Glutamatergic neuron (in vitro differentiated cells): Measurements from ENCODE around the gene PPT1. TPM values are rescaled to one million over a fixed set of nuclear protein-coding genes. Genes with fewer than 3 reads are reported as not detected.
A peak's percentile ranks its signal among the peaks of the same experiment; 100 is the strongest.

Source experiments
- DNase-seq: peaks from one replicate; pipeline ENCODE4 v3.0.0; 2022
- H3K27ac Mint-ChIP-seq: one replicate; pipeline ENCODE4 v1.8.0; 2020; ENCODE audit warnings: mild to moderate bottlenecking, mixed read lengths, inconsistent platforms; ENCODE audit not compliant: unreplicated experiment
- H3K27me3 Mint-ChIP-seq: one replicate; pipeline ENCODE4 v1.8.0; 2020; ENCODE audit warnings: mild to moderate bottlenecking, moderate library complexity, mixed read lengths, inconsistent platforms; ENCODE audit not compliant: unreplicated experiment
- H3K36me3 Mint-ChIP-seq: one replicate; pipeline ENCODE4 v1.8.0; 2020; ENCODE audit warnings: mild to moderate bottlenecking, mixed read lengths, inconsistent platforms; ENCODE audit not compliant: unreplicated experiment
- H3K4me1 Mint-ChIP-seq: one replicate; pipeline ENCODE4 v1.8.0; 2020; ENCODE audit warnings: mild to moderate bottlenecking, low read depth, mixed read lengths, inconsistent platforms; ENCODE audit not compliant: unreplicated experiment
- H3K4me3 Mint-ChIP-seq: one replicate; pipeline ENCODE4 v1.8.0; 2020; ENCODE audit warnings: mild to moderate bottlenecking, mixed read lengths, inconsistent platforms; ENCODE audit not compliant: unreplicated experiment
- H3K9me3 Mint-ChIP-seq: one replicate; pipeline ENCODE4 v1.8.0; 2020; ENCODE audit warnings: mild to moderate bottlenecking, moderate library complexity, mixed read lengths, inconsistent platforms; ENCODE audit not compliant: unreplicated experiment
- total RNA-seq: library from RNA; stranded (reverse); fragmentation: NEBNext Ultra II Directional; extraction: Animal tissue kit (Norgen Biotek cat#: 25700); gene quantifications from one replicate; pipeline ENCODE4 v1.2.1, GENCODE V29; 2021; ENCODE audit not compliant: unreplicated experiment
- TF ChIP-seq, protein P1 (sequence below): fragments of 200-600 bp; sonication (generic); IDR thresholded peaks from one replicate; pipeline ENCODE4 v1.5.0; 2021; ENCODE audit not compliant: partially characterized antibody, unreplicated experiment

The PPT1 gene
- total RNA-seq, 1 donor from 2014 or later, result 32.5 TPM

DNA sequence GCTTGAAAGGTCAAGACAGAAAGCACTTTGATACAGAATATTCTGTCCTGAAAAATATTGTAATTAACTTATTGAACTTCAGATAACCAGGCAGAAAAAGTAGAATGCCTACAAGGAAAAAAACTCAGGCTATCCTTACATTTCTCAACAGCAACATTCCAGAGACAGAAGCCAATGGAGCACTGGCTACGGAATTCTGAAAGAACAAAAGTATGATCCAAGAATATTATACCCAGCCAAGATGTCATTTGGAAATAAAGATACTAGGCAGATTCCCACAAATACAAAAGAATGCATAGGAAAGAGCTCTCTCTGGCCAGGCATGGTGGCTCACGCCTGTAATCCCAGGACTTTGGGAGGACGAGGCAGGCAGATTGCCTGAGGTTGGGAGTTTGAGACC is 5.8 kb upstream of the PPT1 start:
- Mint-ChIP-seq H3K4me3 (no peak overlapping the region), H3K27me3 (no peaks in the 10 kb centered on the region), H3K27ac (no peak overlapping the region), H3K36me3 (no peaks in the 10 kb centered on the region), H3K9me3 (no peaks in the 10 kb centered on the region), H3K4me1 (no peaks in the 10 kb centered on the region)
- TF ChIP-seq, protein P1, sequence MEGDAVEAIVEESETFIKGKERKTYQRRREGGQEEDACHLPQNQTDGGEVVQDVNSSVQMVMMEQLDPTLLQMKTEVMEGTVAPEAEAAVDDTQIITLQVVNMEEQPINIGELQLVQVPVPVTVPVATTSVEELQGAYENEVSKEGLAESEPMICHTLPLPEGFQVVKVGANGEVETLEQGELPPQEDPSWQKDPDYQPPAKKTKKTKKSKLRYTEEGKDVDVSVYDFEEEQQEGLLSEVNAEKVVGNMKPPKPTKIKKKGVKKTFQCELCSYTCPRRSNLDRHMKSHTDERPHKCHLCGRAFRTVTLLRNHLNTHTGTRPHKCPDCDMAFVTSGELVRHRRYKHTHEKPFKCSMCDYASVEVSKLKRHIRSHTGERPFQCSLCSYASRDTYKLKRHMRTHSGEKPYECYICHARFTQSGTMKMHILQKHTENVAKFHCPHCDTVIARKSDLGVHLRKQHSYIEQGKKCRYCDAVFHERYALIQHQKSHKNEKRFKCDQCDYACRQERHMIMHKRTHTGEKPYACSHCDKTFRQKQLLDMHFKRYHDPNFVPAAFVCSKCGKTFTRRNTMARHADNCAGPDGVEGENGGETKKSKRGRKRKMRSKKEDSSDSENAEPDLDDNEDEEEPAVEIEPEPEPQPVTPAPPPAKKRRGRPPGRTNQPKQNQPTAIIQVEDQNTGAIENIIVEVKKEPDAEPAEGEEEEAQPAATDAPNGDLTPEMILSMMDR, result no peak
- DNase-seq, result no peak

DNA sequence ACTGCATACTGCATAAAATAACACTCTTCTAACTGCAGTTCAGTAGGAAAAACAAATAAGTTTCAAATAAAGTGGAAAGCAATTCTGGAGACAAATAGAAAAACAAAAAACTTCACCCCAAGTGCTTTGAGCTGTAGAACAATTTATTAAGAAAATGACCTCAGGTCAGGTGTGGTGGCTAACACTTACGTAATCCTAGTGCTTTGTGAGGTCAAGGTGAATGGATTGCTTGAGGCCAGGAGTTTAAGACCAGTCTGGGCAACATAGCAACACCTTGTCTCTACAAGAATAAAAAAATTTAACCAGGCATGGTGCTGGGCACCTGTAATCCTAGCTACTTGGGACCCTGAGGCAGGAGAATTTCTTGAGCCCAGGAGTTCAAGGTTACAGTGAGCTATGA is 5.0 kb upstream of the PPT1 start:
- DNase-seq, result no peak
- TF ChIP-seq, protein P1, result no peak
- peaks cover 2% of the 10 kb centered on the region for H3K27me3 Mint-ChIP-seq
- H3K27ac Mint-ChIP-seq, result no peak overlapping the region
- H3K4me1 Mint-ChIP-seq, result peaks cover 4% of the 10 kb centered on the region
- H3K9me3 Mint-ChIP-seq, result peaks cover 2% of the 10 kb centered on the region
- H3K4me3 Mint-ChIP-seq, result no peak overlapping the region
- no peaks in the 10 kb centered on the region for H3K36me3 Mint-ChIP-seq

DNA sequence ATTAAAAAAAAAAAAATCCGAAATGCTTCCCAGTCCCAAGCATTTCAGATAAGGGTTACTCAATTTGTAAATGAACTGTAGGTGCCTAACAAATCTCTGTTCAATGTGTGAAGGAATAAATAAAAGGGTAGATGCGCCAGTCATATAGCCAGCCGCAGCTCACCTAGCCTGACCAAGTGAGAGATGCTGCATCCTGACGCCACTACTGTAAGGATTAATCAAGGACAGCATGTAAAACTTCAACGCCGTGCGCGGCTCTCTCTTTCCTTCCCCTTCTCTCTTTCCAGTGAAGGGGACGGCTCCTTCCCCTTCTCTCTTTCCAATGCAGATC is 441 bp downstream of the PPT1 start:
- peaks cover 4% of the 10 kb centered on the region for H3K4me1 Mint-ChIP-seq
- no peak for DNase-seq
- H3K27me3 Mint-ChIP-seq, result peaks cover 8% of the 10 kb centered on the region
- peak overlapping the region; percentile 93 for H3K27ac Mint-ChIP-seq
- no peaks in the 10 kb centered on the region for H3K36me3 Mint-ChIP-seq
- TF ChIP-seq, protein P1, result no peak
- H3K4me3 Mint-ChIP-seq, result peak overlapping the region; percentile 99
- H3K9me3 Mint-ChIP-seq, result peaks cover 7% of the 10 kb centered on the region

DNA sequence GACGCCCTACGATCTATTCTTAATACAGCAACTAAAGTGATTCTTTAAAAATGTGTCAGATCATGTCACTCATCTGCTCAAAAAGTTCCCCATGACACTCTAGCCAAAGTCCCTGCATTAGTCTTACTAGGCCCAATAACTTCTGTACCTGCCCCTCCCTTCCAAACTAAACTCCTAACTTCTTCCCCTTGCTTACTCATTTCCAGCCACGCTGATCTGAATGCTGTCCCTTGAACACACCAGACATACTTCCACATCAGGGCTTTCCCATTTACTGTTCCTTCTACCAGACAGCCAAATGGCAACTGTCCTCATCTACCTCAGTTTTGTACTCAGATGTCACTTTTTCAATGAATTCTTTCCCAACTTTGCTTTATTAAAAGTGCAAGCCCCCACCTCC is 1.2 kb downstream of the PPT1 start:
- H3K4me3 Mint-ChIP-seq, result no peak overlapping the region
- H3K36me3 Mint-ChIP-seq, result no peaks in the 10 kb centered on the region
- H3K4me1 Mint-ChIP-seq, result peaks cover 4% of the 10 kb centered on the region
- TF ChIP-seq, protein P1, result no peak
- no peak overlapping the region for H3K27ac Mint-ChIP-seq
- no peak for DNase-seq
- H3K9me3 Mint-ChIP-seq, result peaks cover 7% of the 10 kb centered on the region
- peaks cover 8% of the 10 kb centered on the region for H3K27me3 Mint-ChIP-seq

DNA sequence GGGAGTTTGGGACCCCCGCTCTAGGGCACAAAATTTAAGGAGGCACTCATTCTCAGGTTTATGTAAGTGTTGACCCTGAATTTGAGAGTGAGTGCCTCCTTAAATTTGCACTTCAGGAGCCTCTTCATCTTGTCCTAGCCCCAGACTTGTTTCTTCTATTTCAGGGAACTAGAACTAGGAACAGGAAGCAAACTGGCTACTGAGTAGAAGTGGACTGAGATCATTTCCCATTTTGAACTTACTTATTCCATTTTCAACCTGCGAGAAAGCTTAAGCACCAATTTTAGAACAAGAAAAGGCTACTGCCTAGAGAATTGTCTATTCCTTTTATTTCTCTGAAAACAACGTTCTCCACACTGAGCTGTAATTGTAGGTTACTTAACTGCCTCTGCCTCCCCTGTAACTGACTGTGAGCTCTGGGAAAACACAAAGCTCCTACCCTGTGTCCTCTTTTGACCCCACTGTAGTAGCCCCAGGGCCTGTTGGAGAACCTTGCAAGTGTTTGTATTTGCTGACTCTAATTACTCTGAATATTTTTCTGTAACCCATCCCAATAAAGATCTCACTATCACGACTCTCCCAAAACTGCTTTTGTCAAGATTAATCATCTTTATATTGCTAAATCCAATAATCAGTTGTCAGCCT is 2.5 kb downstream of the PPT1 start:
- peaks cover 8% of the 10 kb centered on the region for H3K27me3 Mint-ChIP-seq
- H3K4me3 Mint-ChIP-seq, result no peak overlapping the region
- no peak for DNase-seq
- H3K27ac Mint-ChIP-seq, result no peak overlapping the region
- TF ChIP-seq, protein P1, result no peak
- peaks cover 4% of the 10 kb centered on the region for H3K4me1 Mint-ChIP-seq
- peaks cover 7% of the 10 kb centered on the region for H3K9me3 Mint-ChIP-seq
- no peaks in the 10 kb centered on the region for H3K36me3 Mint-ChIP-seq
